Measurements from ENCODE around the gene HOMER2.

Gene HOMER2

DNA sequence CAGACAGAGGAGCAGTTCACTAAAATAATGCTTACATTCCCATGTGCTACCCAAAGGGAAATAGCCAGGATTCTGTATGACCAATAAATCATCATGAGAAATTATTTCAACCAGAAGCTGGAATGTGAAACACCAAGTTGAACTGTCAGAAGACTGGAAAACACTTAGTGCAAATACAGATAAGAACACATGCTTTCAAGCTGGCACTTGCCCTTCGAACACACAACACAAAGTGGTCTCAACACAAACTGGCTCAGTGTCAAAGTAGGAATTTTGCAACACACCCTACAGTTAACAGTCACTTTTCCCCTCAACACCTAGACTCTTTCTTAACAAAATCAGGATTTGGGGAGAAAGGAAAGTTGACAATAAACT is 148.0 kb downstream of the HOMER2 start:
- H3K9me3 ChIP-seq (ENCODE audit: severe bottlenecking): no peaks in the 10 kb centered on the region
- DNase-seq: no peak
- TF ChIP-seq, protein P1, sequence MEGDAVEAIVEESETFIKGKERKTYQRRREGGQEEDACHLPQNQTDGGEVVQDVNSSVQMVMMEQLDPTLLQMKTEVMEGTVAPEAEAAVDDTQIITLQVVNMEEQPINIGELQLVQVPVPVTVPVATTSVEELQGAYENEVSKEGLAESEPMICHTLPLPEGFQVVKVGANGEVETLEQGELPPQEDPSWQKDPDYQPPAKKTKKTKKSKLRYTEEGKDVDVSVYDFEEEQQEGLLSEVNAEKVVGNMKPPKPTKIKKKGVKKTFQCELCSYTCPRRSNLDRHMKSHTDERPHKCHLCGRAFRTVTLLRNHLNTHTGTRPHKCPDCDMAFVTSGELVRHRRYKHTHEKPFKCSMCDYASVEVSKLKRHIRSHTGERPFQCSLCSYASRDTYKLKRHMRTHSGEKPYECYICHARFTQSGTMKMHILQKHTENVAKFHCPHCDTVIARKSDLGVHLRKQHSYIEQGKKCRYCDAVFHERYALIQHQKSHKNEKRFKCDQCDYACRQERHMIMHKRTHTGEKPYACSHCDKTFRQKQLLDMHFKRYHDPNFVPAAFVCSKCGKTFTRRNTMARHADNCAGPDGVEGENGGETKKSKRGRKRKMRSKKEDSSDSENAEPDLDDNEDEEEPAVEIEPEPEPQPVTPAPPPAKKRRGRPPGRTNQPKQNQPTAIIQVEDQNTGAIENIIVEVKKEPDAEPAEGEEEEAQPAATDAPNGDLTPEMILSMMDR (IDR thresholded peaks at IDR 0.05; ENCODE audit: low read depth, low read length): no peak
- H3K36me3 ChIP-seq: no peaks in the 10 kb centered on the region
- H3K27ac ChIP-seq: no peak overlapping the region
- no peak overlapping the region for H3K4me3 ChIP-seq (ENCODE audit: low read depth, low read length)
- no peaks in the 10 kb centered on the region for H3K27me3 ChIP-seq (ENCODE audit: insufficient read depth, low read depth, severe bottlenecking)

DNA sequence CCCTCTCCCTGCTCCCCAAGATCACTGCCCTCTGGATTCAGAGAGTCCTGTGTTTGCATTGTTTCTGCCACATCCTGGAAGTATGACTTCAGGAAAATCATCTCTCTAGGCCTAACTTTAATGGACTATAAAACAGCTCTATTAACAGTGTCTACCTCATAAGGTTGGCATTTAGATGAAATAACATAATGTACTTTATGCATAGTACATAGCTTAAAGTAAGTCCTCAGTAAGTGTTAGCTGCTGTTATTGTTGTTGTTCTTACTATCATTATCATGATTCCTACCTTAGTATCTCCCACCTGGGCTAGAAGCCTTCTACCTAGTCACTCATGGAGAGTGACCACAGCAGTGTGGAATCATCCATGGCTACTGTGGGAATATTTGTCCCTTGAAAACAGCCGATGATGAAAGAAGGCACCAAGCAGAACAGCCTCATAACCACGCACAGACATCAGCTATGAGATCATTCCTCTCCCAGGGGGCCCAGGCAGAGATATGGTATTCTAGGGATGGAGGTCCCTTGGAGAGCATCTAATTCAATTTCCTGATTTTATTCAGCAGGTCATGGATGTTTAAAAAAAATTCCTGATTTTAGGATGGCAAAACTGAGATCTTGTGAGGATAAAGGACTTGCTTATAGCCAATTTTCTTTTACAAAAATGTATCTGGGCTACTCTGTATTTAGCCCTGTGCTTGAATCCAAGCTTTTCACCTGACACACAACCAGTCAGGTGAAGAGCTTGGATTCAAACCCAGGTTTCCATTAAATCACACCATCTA is 148.5 kb downstream of the HOMER2 start:
- no peaks in the 10 kb centered on the region for H3K9me3 ChIP-seq (ENCODE audit: severe bottlenecking)
- H3K27ac ChIP-seq: no peak overlapping the region
- TF ChIP-seq, protein P1 (IDR thresholded peaks at IDR 0.05; ENCODE audit: low read depth, low read length): no peak
- no peak for DNase-seq
- H3K36me3 ChIP-seq: no peaks in the 10 kb centered on the region
- no peak overlapping the region for H3K4me3 ChIP-seq (ENCODE audit: low read depth, low read length)
- H3K27me3 ChIP-seq (ENCODE audit: insufficient read depth, low read depth, severe bottlenecking): no peaks in the 10 kb centered on the region

- H3K27me3 ChIP-seq (ENCODE audit: insufficient read depth, low read depth, severe bottlenecking): no peaks in the 10 kb centered on the region
- TF ChIP-seq, protein P1 (IDR thresholded peaks at IDR 0.05; ENCODE audit: low read depth, low read length): no peak
- DNase-seq: no peak
Measured at GRCh38 chr15:82802497-82802896, 150.0 kb downstream of the HOMER2 start.

DNA sequence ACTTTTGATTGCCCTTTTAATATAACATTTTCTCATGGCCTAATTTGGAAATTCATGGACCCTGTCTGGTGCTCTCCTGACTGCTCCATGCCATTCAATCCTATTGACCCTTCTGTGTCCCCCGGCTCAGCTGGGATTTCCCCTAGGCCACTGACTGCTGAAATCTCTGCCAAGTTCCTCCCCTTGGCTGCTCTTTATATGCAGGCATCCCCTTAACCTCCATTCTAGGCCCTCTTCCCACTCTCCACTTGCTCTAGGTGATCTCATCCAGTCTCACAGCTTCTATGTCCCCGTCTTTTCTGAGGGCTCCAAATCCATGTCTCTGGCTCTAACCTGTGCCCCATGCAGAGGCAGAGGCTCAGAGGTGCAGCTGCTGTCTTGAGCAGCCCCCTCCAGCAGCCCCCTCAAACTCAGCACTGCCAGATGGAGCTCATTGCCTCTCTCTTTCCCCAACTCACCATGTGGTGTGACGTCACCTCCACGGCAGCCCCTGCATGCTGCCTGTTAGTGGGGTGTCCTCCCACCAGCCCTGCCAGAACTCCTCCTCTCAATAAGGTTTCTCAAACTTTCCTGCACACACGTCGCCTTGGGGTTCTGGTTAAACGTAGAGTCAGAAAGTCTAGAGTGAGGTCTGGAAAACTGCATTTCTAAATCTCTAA is 153.2 kb downstream of the HOMER2 start:
- no peaks in the 10 kb centered on the region for H3K9me3 ChIP-seq (ENCODE audit: severe bottlenecking)
- no peak for DNase-seq
- H3K4me3 ChIP-seq (ENCODE audit: low read depth, low read length): no peak overlapping the region
- TF ChIP-seq, protein P1 (IDR thresholded peaks at IDR 0.05; ENCODE audit: low read depth, low read length): no peak
- H3K27me3 ChIP-seq (ENCODE audit: insufficient read depth, low read depth, severe bottlenecking): no peaks in the 10 kb centered on the region
- no peaks in the 10 kb centered on the region for H3K36me3 ChIP-seq
- no peak overlapping the region for H3K27ac ChIP-seq

More at GRCh38 chr15:82802497-82802896, 150.0 kb downstream of the HOMER2 start:
- Histone ChIP-seq H3K27ac (no peak overlapping the region), H3K9me3 (ENCODE audit: severe bottlenecking) (no peaks in the 10 kb centered on the region), H3K4me3 (ENCODE audit: low read depth, low read length) (no peak overlapping the region), H3K36me3 (no peaks in the 10 kb centered on the region)

All from WERI-Rb-1 (cell line).